ENCODE results near the gene NPW. TPM values are rescaled to one million over a fixed set of nuclear protein-coding genes. Genes with fewer than 3 reads are reported as not detected.
A peak's percentile ranks its signal among the peaks of the same experiment; 100 is the strongest.

The NPW gene
- total and polyA plus RNA-seq, 12 donors = 0.50 to 3.9 (median 1.2) TPM; not detected in 6

DNA sequence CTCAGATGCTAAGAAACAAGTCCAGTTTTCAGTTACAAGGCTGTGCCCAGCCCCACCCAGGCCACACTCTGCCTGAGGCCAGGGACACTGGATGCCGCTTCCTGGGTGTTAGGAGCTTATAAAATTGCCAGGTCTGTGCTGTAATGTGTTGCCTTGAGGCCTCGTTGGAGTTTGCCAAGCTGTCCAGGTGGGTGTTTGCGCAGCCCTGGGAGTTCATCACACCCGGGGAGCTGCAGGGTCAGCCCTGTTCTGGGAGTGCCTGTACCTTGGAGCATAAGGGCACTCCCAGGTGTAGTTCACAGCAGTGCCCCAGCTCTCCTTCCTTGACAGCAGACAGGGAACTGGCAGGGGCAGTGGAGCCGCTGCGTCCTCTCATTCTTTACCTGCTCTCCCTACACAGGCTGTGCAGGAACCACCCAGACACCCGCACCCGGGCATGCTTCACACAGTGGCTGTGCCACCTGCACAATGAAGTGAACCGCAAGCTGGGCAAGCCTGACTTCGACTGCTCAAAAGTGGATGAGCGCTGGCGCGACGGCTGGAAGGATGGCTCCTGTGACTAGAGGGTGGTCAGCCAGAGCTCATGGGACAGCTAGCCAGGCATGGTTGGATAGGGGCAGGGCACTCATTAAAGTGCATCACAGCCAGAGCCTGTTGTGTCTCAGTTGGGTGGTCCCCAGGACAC lies 34.0 kb upstream of the NPW start:
- intact Hi-C loops (cut with DNase I) = no loop called here
- H3K4me3 ChIP-seq = no peak overlapping the region
- 90 to 96% (median 92%) methylated on average over 10 to 14 of the region's 14 CpGs for WGBS, 4 donors

DNA sequence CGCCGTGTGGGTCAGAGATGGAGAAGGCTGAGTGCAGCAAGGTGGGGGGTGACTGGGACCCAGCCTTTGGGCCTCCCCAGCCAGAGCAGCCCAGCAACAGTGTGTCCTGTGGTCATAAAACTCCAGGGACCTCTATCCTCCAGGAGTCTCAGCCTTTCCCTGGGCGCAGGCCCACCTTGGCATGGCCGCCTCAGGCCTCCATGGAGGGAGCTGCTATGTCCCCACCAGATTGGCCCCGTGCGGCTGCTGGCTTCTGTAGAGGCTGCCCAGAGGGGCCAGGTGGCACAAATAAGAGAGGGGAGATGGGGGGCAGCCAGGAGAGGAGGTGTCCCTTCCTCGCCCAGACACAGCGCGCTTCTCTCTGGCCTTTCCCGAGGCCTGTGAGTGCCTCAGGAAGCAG lies 32.4 kb upstream of the NPW start:
- no peak for TF ChIP-seq CTCF (IDR thresholded peaks at IDR 0.05)
- intact Hi-C loops (cut with DNase I) = no loop called here
- Histone ChIP-seq H3K27ac (no peak overlapping the region), H3K4me3 (no peak overlapping the region), H3K27me3 (peaks cover 22% of the 10 kb centered on the region), H3K4me1 (replicated peaks in 1 of 2) (peaks cover 4 to 35% of the 10 kb centered on the region in 2 donors), H3K9me3 (replicated peaks in 1 of 3) (no peaks in the 10 kb centered on the region), H3K36me3 (replicated peaks in 1 of 2) (peaks cover 0 to 19% of the 10 kb centered on the region in 2 donors)
- no peak for DNase-seq
- 91 to 96% (median 93%) methylated on average over 5 to 10 of the region's 10 CpGs for WGBS, 4 donors

More for the DNA sequence above, 34.0 kb upstream of the NPW start:
- no peak overlapping the region for H3K27ac ChIP-seq
- H3K9me3 ChIP-seq (replicated peaks in 1 of 3) = no peaks in the 10 kb centered on the region
- TF ChIP-seq POLR2A (IDR thresholded peaks at IDR 0.05) = no peak
- peaks cover 0 to 21% of the 10 kb centered on the region in 2 donors for H3K4me1 ChIP-seq (replicated peaks in 1 of 2)
- H3K27me3 ChIP-seq = peaks cover 22% of the 10 kb centered on the region
- peaks cover 0 to 19% of the 10 kb centered on the region in 2 donors for H3K36me3 ChIP-seq (replicated peaks in 1 of 2)
- DNase-seq = no peak

GRCh38 chr16:1989209-1990100 lies 30.1 kb upstream of the NPW start, which contains the start of gene SYNGR3:
SYNGR3 (plus strand) TSS chr16:1989970; CDS start chr16:1990103, 133 bp downstream.
- peaks cover 22% of the 10 kb centered on the region for H3K27me3 ChIP-seq
- peak within 1 kb of the TSS in 1 of 5 donors; percentile 52 for H3K27ac ChIP-seq
- no peaks in the 10 kb centered on the region for H3K9me3 ChIP-seq (replicated peaks in 1 of 3)
- H3K4me3 ChIP-seq = no peak within 1 kb of the TSS
- intact Hi-C loops (cut with DNase I) = no loop called here
- peaks cover 4 to 31% of the 10 kb centered on the region in 2 donors for H3K4me1 ChIP-seq (replicated peaks in 1 of 2)
- WGBS, 4 donors = 6 to 19% (median 6%) methylated on average over 14 to 67 of the region's 67 CpGs; no CpG with 5 or more reads in 1 of the 4 donors
- no peak for DNase-seq
- no peak for TF ChIP-seq CTCF (IDR thresholded peaks at IDR 0.05)
- no peak for TF ChIP-seq POLR2A (IDR thresholded peaks at IDR 0.05)
- peaks cover 0 to 19% of the 10 kb centered on the region in 2 donors for H3K36me3 ChIP-seq (replicated peaks in 1 of 2)

DNA sequence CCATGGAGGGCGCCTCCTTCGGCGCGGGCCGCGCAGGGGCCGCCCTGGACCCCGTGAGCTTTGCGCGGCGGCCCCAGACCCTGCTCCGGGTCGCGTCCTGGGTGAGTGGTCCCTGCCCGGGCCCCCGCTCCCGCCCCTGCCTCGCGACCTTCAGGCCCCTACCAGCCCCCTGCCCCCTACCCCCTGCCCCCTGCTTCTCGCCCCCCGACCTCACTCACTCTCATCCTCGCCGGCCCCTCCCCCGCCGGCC lies 29.6 kb upstream of the NPW start:
- DNase-seq = no peak
- Histone ChIP-seq H3K36me3 (replicated peaks in 1 of 2) (peaks cover 0 to 19% of the 10 kb centered on the region in 2 donors), H3K9me3 (replicated peaks in 1 of 3) (no peaks in the 10 kb centered on the region), H3K4me3 (no peak overlapping the region), H3K4me1 (replicated peaks in 1 of 2) (peaks cover 4 to 25% of the 10 kb centered on the region in 2 donors), H3K27ac (no peak overlapping the region), H3K27me3 (peaks cover 22% of the 10 kb centered on the region)
- intact Hi-C loops (cut with DNase I) = no loop called here
- 0 to 1% methylated on average over 12 to 25 of the region's 25 CpGs; no CpG with 5 or more reads in 2 of the 4 donors for WGBS, 4 donors
- TF ChIP-seq POLR2A (IDR thresholded peaks at IDR 0.05) (no peak), CTCF (IDR thresholded peaks at IDR 0.05) (no peak)

Measured in adrenal gland (tissue), 12 donors.